ENCODE results near the gene CELA1.
A peak's percentile ranks its signal among the peaks of the same experiment; 100 is the strongest.

CELA1 gene

GRCh38 chr12:51382173-51382572 lies 35.7 kb upstream of the CELA1 start:
- peaks cover 70% of the 10 kb centered on the region for H3K36me3 Mint-ChIP-seq (ENCODE audit: low read depth)
- H3K27me3 Mint-ChIP-seq: no peaks in the 10 kb centered on the region
- H3K27ac Mint-ChIP-seq: no peak overlapping the region
- no peaks in the 10 kb centered on the region for H3K9me3 Mint-ChIP-seq
- H3K4me3 Mint-ChIP-seq: no peak overlapping the region
- intact Hi-C loops (cut with micrococcal nuclease): no loop called here
- peaks cover 18% of the 10 kb centered on the region for H3K4me1 Mint-ChIP-seq (ENCODE audit: low read depth)

GRCh38 chr12:51381226-51382079 lies 35.0 kb upstream of the CELA1 start:
- Mint-ChIP-seq H3K27me3 (no peaks in the 10 kb centered on the region), H3K4me3 (no peak overlapping the region), H3K9me3 (no peaks in the 10 kb centered on the region), H3K4me1 (ENCODE audit: low read depth) (peaks cover 18% of the 10 kb centered on the region), H3K27ac (no peak overlapping the region), H3K36me3 (ENCODE audit: low read depth) (peaks cover 78% of the 10 kb centered on the region)
- intact Hi-C loops (cut with micrococcal nuclease): no loop called here

- Mint-ChIP-seq H3K27ac (no peak overlapping the region), H3K4me1 (ENCODE audit: low read depth) (peaks cover 26% of the 10 kb centered on the region)
Observed at GRCh38 chr12:51379571-51379970, 33.1 kb upstream of the CELA1 start.

GRCh38 chr12:51378749-51379148 lies 32.3 kb upstream of the CELA1 start:
- intact Hi-C loops (cut with micrococcal nuclease): no loop called here
- H3K4me3 Mint-ChIP-seq: no peak overlapping the region
- peaks cover 1% of the 10 kb centered on the region for H3K9me3 Mint-ChIP-seq
- peaks cover 28% of the 10 kb centered on the region for H3K4me1 Mint-ChIP-seq (ENCODE audit: low read depth)
- H3K36me3 Mint-ChIP-seq (ENCODE audit: low read depth): peaks cover 96% of the 10 kb centered on the region
- no peaks in the 10 kb centered on the region for H3K27me3 Mint-ChIP-seq
- no peak overlapping the region for H3K27ac Mint-ChIP-seq

More at GRCh38 chr12:51379571-51379970, 33.1 kb upstream of the CELA1 start:
- peaks cover 95% of the 10 kb centered on the region for H3K36me3 Mint-ChIP-seq (ENCODE audit: low read depth)
- no peak overlapping the region for H3K4me3 Mint-ChIP-seq
- H3K9me3 Mint-ChIP-seq: no peaks in the 10 kb centered on the region
- intact Hi-C loops (cut with micrococcal nuclease): no loop called here
- H3K27me3 Mint-ChIP-seq: no peaks in the 10 kb centered on the region

- Mint-ChIP-seq H3K27me3 (no peaks in the 10 kb centered on the region), H3K4me1 (ENCODE audit: low read depth) (peaks cover 40% of the 10 kb centered on the region), H3K9me3 (peaks cover 13% of the 10 kb centered on the region), H3K36me3 (ENCODE audit: low read depth) (peaks cover 96% of the 10 kb centered on the region), H3K27ac (peak overlapping the region; percentile 2), H3K4me3 (no peak overlapping the region)
- intact Hi-C loops (cut with micrococcal nuclease): no loop called here
Observed at GRCh38 chr12:51377099-51377984, 30.9 kb upstream of the CELA1 start.

GRCh38 chr12:51374856-51375255 lies 28.4 kb upstream of the CELA1 start:
- no peak overlapping the region for H3K4me3 Mint-ChIP-seq
- peaks cover 13% of the 10 kb centered on the region for H3K9me3 Mint-ChIP-seq
- H3K36me3 Mint-ChIP-seq (ENCODE audit: low read depth): peaks cover 97% of the 10 kb centered on the region
- no peak overlapping the region for H3K27ac Mint-ChIP-seq
- intact Hi-C loops (cut with micrococcal nuclease): no loop called here
- peaks cover 48% of the 10 kb centered on the region for H3K4me1 Mint-ChIP-seq (ENCODE audit: low read depth)
- peaks cover 4% of the 10 kb centered on the region for H3K27me3 Mint-ChIP-seq

GRCh38 chr12:51374361-51374760 lies 27.9 kb upstream of the CELA1 start:
- H3K4me1 Mint-ChIP-seq (ENCODE audit: low read depth): peaks cover 49% of the 10 kb centered on the region
- H3K9me3 Mint-ChIP-seq: peaks cover 13% of the 10 kb centered on the region
- H3K27me3 Mint-ChIP-seq: peaks cover 9% of the 10 kb centered on the region
- H3K36me3 Mint-ChIP-seq (ENCODE audit: low read depth): peaks cover 97% of the 10 kb centered on the region
- no peak overlapping the region for H3K27ac Mint-ChIP-seq
- intact Hi-C loops (cut with micrococcal nuclease): no loop called here
- H3K4me3 Mint-ChIP-seq: no peak overlapping the region

GRCh38 chr12:51373187-51373586 lies 26.7 kb upstream of the CELA1 start:
- Mint-ChIP-seq H3K27me3 (peaks cover 10% of the 10 kb centered on the region), H3K36me3 (ENCODE audit: low read depth) (peaks cover 85% of the 10 kb centered on the region), H3K27ac (peak overlapping the region; percentile 60), H3K4me1 (ENCODE audit: low read depth) (peaks cover 53% of the 10 kb centered on the region), H3K9me3 (peaks cover 13% of the 10 kb centered on the region), H3K4me3 (no peak overlapping the region)
- intact Hi-C loops (cut with micrococcal nuclease): no loop called here

- H3K9me3 Mint-ChIP-seq: peaks cover 13% of the 10 kb centered on the region
- H3K36me3 Mint-ChIP-seq (ENCODE audit: low read depth): peaks cover 74% of the 10 kb centered on the region
- no peak overlapping the region for H3K4me3 Mint-ChIP-seq
- H3K27me3 Mint-ChIP-seq: peaks cover 15% of the 10 kb centered on the region
- intact Hi-C loops (cut with micrococcal nuclease): no loop called here
- no peak overlapping the region for H3K27ac Mint-ChIP-seq
- peaks cover 46% of the 10 kb centered on the region for H3K4me1 Mint-ChIP-seq (ENCODE audit: low read depth)
Observed at GRCh38 chr12:51372021-51372420, 25.5 kb upstream of the CELA1 start.

- peaks cover 15% of the 10 kb centered on the region for H3K27me3 Mint-ChIP-seq
- intact Hi-C loops (cut with micrococcal nuclease): no loop called here
- peaks cover 46% of the 10 kb centered on the region for H3K4me1 Mint-ChIP-seq (ENCODE audit: low read depth)
- H3K9me3 Mint-ChIP-seq: peaks cover 13% of the 10 kb centered on the region
- H3K27ac Mint-ChIP-seq: no peak overlapping the region
- no peak overlapping the region for H3K4me3 Mint-ChIP-seq
- peaks cover 71% of the 10 kb centered on the region for H3K36me3 Mint-ChIP-seq (ENCODE audit: low read depth)
Observed at GRCh38 chr12:51371295-51371953, 24.9 kb upstream of the CELA1 start.

- intact Hi-C loops (cut with micrococcal nuclease): no loop called here
- peaks cover 13% of the 10 kb centered on the region for H3K9me3 Mint-ChIP-seq
- H3K4me3 Mint-ChIP-seq: no peak overlapping the region
- H3K27ac Mint-ChIP-seq: no peak overlapping the region
- H3K27me3 Mint-ChIP-seq: peaks cover 15% of the 10 kb centered on the region
- peaks cover 72% of the 10 kb centered on the region for H3K36me3 Mint-ChIP-seq (ENCODE audit: low read depth)
- H3K4me1 Mint-ChIP-seq (ENCODE audit: low read depth): peaks cover 46% of the 10 kb centered on the region
Observed at GRCh38 chr12:51370667-51371066, 24.2 kb upstream of the CELA1 start.

- H3K4me1 Mint-ChIP-seq (ENCODE audit: low read depth): peaks cover 38% of the 10 kb centered on the region
- H3K27ac Mint-ChIP-seq: peak overlapping the region; percentile 33
Observed at GRCh38 chr12:51369581-51369980, 23.1 kb upstream of the CELA1 start.

GRCh38 chr12:51368640-51369517 lies 22.4 kb upstream of the CELA1 start:
- intact Hi-C loops (cut with micrococcal nuclease): no loop called here
- Mint-ChIP-seq H3K27ac (peak overlapping the region; percentile 33), H3K4me1 (ENCODE audit: low read depth) (peaks cover 36% of the 10 kb centered on the region), H3K9me3 (peaks cover 13% of the 10 kb centered on the region), H3K36me3 (ENCODE audit: low read depth) (peaks cover 72% of the 10 kb centered on the region), H3K27me3 (peaks cover 15% of the 10 kb centered on the region), H3K4me3 (peak overlapping the region; percentile 46)

More at GRCh38 chr12:51369581-51369980, 23.1 kb upstream of the CELA1 start:
- Mint-ChIP-seq H3K4me3 (peak overlapping the region; percentile 46), H3K27me3 (peaks cover 15% of the 10 kb centered on the region), H3K9me3 (peaks cover 13% of the 10 kb centered on the region), H3K36me3 (ENCODE audit: low read depth) (peaks cover 72% of the 10 kb centered on the region)
- intact Hi-C loops (cut with micrococcal nuclease): no loop called here

Data from dendritic cell treated with granulocyte-macrophage colony-stimulating factor and Interleukin-4, amounts not matched to agents 40 ng/mL and 50 ng/mL, for 4 days (primary cell).